ENCODE measurements around the gene CDC14A. TPM values are rescaled to one million over a fixed set of nuclear protein-coding genes. Genes with fewer than 3 reads are reported as not detected.

The CDC14A gene
- total RNA-seq, 4 donors from 2014 or later = 9.0 to 32.4 (median 23.0) TPM

DNA sequence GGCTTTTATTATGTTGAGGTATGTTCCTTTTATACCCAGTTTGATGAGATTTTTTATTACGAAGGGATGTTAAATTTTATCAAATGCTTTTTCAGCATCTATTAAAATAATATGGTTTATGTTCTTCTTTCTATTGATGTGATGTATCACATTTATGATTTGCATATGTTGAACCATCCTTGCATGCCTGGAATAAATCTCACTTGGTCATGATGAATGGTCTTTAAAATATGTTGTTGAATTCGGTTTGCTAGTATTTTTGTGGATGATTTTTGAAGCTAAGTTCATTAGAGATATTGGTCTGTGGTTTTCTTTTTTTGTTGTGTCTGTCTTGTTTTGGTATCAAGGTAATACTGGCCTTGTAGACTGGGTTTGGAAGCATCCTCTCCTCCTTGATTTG lies 199.7 kb downstream of the CDC14A start:
- no peak overlapping the region for H3K4me3 ChIP-seq
- H3K4me1 ChIP-seq = no peaks in the 10 kb centered on the region
- no peaks in the 10 kb centered on the region for H3K36me3 ChIP-seq
- no peak for DNase-seq
- H3K27ac ChIP-seq = no peak overlapping the region
- TF ChIP-seq, protein P1, sequence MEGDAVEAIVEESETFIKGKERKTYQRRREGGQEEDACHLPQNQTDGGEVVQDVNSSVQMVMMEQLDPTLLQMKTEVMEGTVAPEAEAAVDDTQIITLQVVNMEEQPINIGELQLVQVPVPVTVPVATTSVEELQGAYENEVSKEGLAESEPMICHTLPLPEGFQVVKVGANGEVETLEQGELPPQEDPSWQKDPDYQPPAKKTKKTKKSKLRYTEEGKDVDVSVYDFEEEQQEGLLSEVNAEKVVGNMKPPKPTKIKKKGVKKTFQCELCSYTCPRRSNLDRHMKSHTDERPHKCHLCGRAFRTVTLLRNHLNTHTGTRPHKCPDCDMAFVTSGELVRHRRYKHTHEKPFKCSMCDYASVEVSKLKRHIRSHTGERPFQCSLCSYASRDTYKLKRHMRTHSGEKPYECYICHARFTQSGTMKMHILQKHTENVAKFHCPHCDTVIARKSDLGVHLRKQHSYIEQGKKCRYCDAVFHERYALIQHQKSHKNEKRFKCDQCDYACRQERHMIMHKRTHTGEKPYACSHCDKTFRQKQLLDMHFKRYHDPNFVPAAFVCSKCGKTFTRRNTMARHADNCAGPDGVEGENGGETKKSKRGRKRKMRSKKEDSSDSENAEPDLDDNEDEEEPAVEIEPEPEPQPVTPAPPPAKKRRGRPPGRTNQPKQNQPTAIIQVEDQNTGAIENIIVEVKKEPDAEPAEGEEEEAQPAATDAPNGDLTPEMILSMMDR (IDR thresholded peaks at IDR 0.05) = no peak
- no peak for TF ChIP-seq POLR2A (IDR thresholded peaks at IDR 0.05)
- H3K27me3 ChIP-seq = no peaks in the 10 kb centered on the region
- intact Hi-C loops (cut with DNase I; ENCODE audit: low total_unique reads) = no loop called here
- peaks cover 0 to 15% of the 10 kb centered on the region in 2 donors for H3K9me3 ChIP-seq

DNA sequence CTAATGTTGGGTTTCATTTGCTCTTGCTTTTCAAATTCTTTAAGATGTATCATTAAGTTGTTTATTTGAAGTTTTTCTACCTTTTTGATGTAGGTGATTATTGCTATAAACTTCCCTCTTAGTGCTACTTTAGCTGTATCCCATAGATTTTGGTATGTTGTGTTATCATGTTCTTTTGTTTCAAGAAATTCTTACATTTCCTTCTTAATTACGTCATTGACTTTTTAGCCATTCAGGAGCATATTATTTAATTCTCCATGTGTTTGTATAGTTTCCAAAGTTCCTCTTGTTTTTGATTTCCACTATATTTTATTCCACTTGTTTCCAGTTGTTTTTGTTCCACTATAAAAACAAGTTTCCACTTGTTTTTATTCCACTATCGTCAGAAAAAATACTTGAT lies 200.6 kb downstream of the CDC14A start:
- Histone ChIP-seq H3K27ac (no peak overlapping the region), H3K4me3 (no peak overlapping the region), H3K27me3 (no peaks in the 10 kb centered on the region), H3K4me1 (no peaks in the 10 kb centered on the region), H3K36me3 (no peaks in the 10 kb centered on the region), H3K9me3 (peaks cover 0 to 15% of the 10 kb centered on the region in 2 donors)
- no peak for DNase-seq
- no peak for TF ChIP-seq POLR2A (IDR thresholded peaks at IDR 0.05)
- TF ChIP-seq, protein P1 (IDR thresholded peaks at IDR 0.05) = no peak
- intact Hi-C loops (cut with DNase I; ENCODE audit: low total_unique reads) = no loop called here

DNA sequence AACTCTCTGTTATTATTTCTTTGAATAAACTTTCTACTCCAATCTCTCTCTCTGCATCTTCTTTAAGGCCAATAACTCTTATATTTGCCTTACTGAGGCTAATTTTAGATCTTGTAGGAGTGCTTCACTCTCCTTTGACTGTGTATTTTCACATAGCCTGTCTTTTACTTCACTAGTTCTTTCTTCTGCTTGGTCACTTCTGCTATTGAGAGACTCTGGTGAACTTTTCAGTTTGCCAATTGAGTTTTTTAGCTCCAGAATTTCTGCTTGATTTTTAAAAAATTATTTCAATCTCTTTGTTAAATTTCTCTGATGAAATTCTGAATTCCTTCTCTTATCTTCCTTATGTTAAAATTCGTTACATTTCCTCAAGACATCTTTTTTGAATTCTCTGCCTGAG lies 203.9 kb downstream of the CDC14A start:
- no peak for DNase-seq
- H3K36me3 ChIP-seq = no peaks in the 10 kb centered on the region
- H3K27ac ChIP-seq = no peak overlapping the region
- H3K27me3 ChIP-seq = no peaks in the 10 kb centered on the region
- no peak overlapping the region for H3K4me3 ChIP-seq
- H3K4me1 ChIP-seq = no peaks in the 10 kb centered on the region
- intact Hi-C loops (cut with DNase I; ENCODE audit: low total_unique reads) = no loop called here
- TF ChIP-seq, protein P1 (IDR thresholded peaks at IDR 0.05) = no peak
- TF ChIP-seq POLR2A (IDR thresholded peaks at IDR 0.05) = no peak
- H3K9me3 ChIP-seq = peaks cover 0 to 15% of the 10 kb centered on the region in 2 donors

DNA sequence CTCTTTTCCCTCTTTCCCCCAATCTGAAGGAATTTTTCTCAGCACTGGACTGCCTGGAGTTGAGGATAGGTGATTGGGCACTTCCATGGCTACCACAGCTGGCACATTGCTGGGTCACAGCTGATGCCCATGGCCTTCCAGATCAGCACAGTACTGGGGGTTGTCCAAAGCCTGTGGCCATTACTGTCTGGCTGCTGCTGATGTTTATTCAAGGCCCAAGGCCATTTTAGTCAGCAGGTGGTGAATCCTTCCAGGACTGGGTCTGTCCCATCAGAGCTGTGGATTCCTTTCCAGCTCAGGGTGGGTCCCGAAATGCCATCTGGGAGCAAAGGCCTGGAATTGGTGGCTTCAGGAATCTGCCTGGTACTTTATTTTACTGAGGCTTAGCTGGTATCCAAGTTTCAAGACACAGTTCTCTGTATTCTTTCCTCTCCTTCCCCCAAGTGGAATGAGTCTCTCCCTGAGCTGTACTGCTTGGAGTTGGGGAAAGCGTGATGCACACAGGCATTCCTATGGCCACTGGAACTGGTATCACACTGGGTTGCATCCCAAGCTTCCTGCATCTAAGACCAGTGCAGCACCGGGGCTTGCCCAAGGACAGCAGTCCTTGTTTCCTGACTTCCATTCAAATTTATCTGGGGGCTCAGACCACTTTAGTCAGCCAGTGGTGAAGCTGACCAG lies 204.8 kb downstream of the CDC14A start:
- intact Hi-C loops (cut with DNase I; ENCODE audit: low total_unique reads) = no loop called here
- H3K4me1 ChIP-seq = no peaks in the 10 kb centered on the region
- DNase-seq = no peak
- H3K4me3 ChIP-seq = no peak overlapping the region
- H3K27ac ChIP-seq = no peak overlapping the region
- TF ChIP-seq, protein P1 (IDR thresholded peaks at IDR 0.05) = no peak
- TF ChIP-seq POLR2A (IDR thresholded peaks at IDR 0.05) = no peak
- peaks cover 0 to 15% of the 10 kb centered on the region in 2 donors for H3K9me3 ChIP-seq
- H3K27me3 ChIP-seq = no peaks in the 10 kb centered on the region
- no peaks in the 10 kb centered on the region for H3K36me3 ChIP-seq

DNA sequence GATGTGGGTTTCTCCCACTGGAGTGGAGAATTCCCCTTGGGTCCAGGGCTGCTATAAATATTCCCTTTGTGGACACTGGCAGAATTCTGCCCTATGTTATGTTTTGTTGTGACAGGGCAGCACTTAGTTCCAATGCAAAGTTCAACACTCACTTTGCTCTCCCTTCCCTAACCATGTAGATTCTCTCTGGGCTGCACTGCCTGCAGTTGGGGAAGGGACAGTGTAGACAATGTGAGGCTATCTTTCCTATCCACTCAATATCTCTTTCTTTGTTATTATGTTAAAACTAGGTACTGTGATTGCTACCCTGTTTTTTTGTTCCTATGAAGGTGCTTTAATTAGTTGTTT lies 205.3 kb downstream of the CDC14A start:
- Histone ChIP-seq H3K4me3 (no peak overlapping the region), H3K27me3 (no peaks in the 10 kb centered on the region), H3K4me1 (no peaks in the 10 kb centered on the region), H3K27ac (no peak overlapping the region), H3K9me3 (peaks cover 0 to 15% of the 10 kb centered on the region in 2 donors), H3K36me3 (no peaks in the 10 kb centered on the region)
- DNase-seq = no peak
- TF ChIP-seq POLR2A (IDR thresholded peaks at IDR 0.05) = no peak
- TF ChIP-seq, protein P1 (IDR thresholded peaks at IDR 0.05) = no peak
- intact Hi-C loops (cut with DNase I; ENCODE audit: low total_unique reads) = no loop called here

Measured in uterus (tissue), 4 donors.